ENCODE measurements around the gene CLCN5. TPM values are rescaled to one million over a fixed set of nuclear protein-coding genes. Genes with fewer than 3 reads are reported as not detected.

CLCN5 gene
- total RNA-seq, 1 experiment from 2014 or later, result 23.6 TPM

GRCh38 chrX:49880668-49881067, 41.7 kb upstream of the CLCN5 start:
- intact Hi-C loops (cut with micrococcal nuclease; ENCODE audit: unreplicated experiment) (no loop called here), in situ Hi-C loops (cut with HindIII; ENCODE audit: low pct_unique_long_range_greater_than_20kb, low sequenced_read_pairs) (no loop called here)
- peak overlapping the region in 1 of 2 experiments; percentile 65; a peak in 2 of 4 replicates for H3K4me3 ChIP-seq (ENCODE audit: low read depth in 2 of 2, low read length in 2 of 2)
- no peak overlapping the region for H3K27ac ChIP-seq (ENCODE audit: low read length)
- no peaks in the 10 kb centered on the region for H3K27me3 ChIP-seq (ENCODE audit: control insufficient read depth, insufficient read depth, low read length)
- no TSS peak for BruUV-seq (replicated peaks)
- H3K36me3 ChIP-seq (ENCODE audit: control insufficient read depth, insufficient read depth, low read length), result no peaks in the 10 kb centered on the region
- ChIA-PET POLR2A (no interaction called here), CTCF (no interaction called here)
- no peaks in the 10 kb centered on the region for H3K9me3 ChIP-seq (ENCODE audit: control insufficient read depth, insufficient read depth, low read depth, low read length)
- H3K4me1 ChIP-seq (ENCODE audit: control insufficient read depth, insufficient read depth, low read length), result no peaks in the 10 kb centered on the region; the same call in 1 of the 2 replicates
- TF ChIP-seq TCF7L2 (IDR thresholded peaks at IDR 0.05; ENCODE audit: low read depth, low read length), result no peak
- DNase-seq (ENCODE audit: low read depth, low spot score) (no peak), ATAC-seq (no peak)

DNA sequence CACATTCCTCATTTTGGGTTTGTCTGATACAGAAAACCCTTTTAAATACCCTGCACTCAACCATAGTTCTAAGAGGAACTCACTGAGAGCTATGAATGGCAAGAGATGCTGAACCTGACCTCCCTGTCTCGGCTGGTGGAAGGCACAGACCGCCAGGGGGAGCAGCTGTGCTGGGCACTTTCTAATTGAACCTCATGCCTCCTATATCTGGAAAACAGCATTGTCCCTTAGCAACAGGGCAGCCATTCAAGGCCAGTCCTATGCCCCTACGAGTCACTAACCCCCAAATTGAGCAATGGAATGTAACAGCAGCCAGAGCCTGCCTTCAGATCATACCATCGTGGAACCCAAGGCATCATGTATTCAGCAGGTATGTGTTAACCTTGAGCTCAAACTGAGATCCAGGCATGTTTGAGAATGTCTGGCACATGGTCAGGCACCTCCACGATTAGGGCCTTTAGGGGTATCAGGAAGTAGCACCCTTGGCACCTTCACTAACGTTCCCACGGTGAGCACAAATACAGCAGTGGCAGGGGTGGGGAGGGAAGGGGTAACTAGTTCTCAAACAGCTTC, 38.0 kb upstream of the CLCN5 start:
- in situ Hi-C loops (cut with HindIII; ENCODE audit: low pct_unique_long_range_greater_than_20kb, low sequenced_read_pairs), result no loop called here
- intact Hi-C loops (cut with micrococcal nuclease; ENCODE audit: unreplicated experiment), result no loop called here
- Histone ChIP-seq H3K4me1 (ENCODE audit: control insufficient read depth, insufficient read depth, low read length) (no peaks in the 10 kb centered on the region), H3K27ac (ENCODE audit: low read length) (no peak overlapping the region), H3K9me3 (ENCODE audit: control insufficient read depth, insufficient read depth, low read depth, low read length) (no peaks in the 10 kb centered on the region), H3K36me3 (ENCODE audit: control insufficient read depth, insufficient read depth, low read length) (no peaks in the 10 kb centered on the region), H3K4me3 (ENCODE audit: low read depth in 2 of 2, low read length in 2 of 2) (no peak overlapping the region), H3K27me3 (ENCODE audit: control insufficient read depth, insufficient read depth, low read length) (no peaks in the 10 kb centered on the region)
- no TSS peak for BruUV-seq (replicated peaks)
- CTCF ChIA-PET, result interaction anchor here (0.6 to 1.3 kb wide), 5 partner anchors 31 to 1574 kb away, joined by 3 to 8 read pairs (median 3); no protein-coding TSS in a partner anchor
- DNase-seq (ENCODE audit: low read depth, low spot score) (peak; percentile 38), ATAC-seq (peak; percentile 70; the same call in 1 of the 2 replicates)
- POLR2A ChIA-PET, result no interaction called here
- TF ChIP-seq REST (IDR thresholded peaks at IDR 0.05; ENCODE audit: insufficient read depth in 1 of 2, low read depth in 2 of 2, low read length in 1 of 2) (no peak), POLR2AphosphoS5 (IDR thresholded peaks at IDR 0.05; ENCODE audit: low read depth, low read length) (no peak)
- TF ChIP-seq, protein P1, sequence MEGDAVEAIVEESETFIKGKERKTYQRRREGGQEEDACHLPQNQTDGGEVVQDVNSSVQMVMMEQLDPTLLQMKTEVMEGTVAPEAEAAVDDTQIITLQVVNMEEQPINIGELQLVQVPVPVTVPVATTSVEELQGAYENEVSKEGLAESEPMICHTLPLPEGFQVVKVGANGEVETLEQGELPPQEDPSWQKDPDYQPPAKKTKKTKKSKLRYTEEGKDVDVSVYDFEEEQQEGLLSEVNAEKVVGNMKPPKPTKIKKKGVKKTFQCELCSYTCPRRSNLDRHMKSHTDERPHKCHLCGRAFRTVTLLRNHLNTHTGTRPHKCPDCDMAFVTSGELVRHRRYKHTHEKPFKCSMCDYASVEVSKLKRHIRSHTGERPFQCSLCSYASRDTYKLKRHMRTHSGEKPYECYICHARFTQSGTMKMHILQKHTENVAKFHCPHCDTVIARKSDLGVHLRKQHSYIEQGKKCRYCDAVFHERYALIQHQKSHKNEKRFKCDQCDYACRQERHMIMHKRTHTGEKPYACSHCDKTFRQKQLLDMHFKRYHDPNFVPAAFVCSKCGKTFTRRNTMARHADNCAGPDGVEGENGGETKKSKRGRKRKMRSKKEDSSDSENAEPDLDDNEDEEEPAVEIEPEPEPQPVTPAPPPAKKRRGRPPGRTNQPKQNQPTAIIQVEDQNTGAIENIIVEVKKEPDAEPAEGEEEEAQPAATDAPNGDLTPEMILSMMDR (IDR thresholded peaks at IDR 0.05), result peak; percentile 91

DNA sequence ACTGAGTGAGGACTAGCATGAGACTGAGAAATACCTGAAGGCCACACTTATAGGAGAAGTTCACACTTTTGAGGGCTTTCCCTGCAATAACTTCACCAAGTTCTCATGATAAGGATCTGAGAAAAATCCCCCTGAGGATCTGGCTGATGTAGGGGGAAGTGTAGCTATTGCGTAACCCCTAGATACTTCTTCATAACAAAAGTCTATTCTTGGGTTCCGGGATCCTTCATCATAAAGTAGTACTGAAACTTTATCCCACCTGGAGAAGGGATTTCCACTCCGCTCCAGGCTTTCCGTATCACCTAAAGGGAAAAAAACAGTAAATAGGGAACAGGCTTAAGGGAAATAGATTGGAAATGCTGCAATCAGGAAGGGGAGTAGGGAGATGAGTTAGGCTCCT, 29.9 kb upstream of the CLCN5 start:
- no peak for ATAC-seq
- no peaks in the 10 kb centered on the region for H3K27me3 ChIP-seq (ENCODE audit: control insufficient read depth, insufficient read depth, low read length)
- H3K4me3 ChIP-seq (ENCODE audit: low read depth in 2 of 2, low read length in 2 of 2), result no peak overlapping the region
- intact Hi-C loops (cut with micrococcal nuclease; ENCODE audit: unreplicated experiment) (no loop called here), in situ Hi-C loops (cut with HindIII; ENCODE audit: low pct_unique_long_range_greater_than_20kb, low sequenced_read_pairs) (no loop called here)
- H3K9me3 ChIP-seq (ENCODE audit: control insufficient read depth, insufficient read depth, low read depth, low read length), result no peaks in the 10 kb centered on the region
- no peaks in the 10 kb centered on the region for H3K4me1 ChIP-seq (ENCODE audit: control insufficient read depth, insufficient read depth, low read length)
- TF ChIP-seq REST (IDR thresholded peaks at IDR 0.05; ENCODE audit: insufficient read depth in 1 of 2, low read depth in 2 of 2, low read length in 1 of 2) (no peak), POLR2AphosphoS5 (IDR thresholded peaks at IDR 0.05; ENCODE audit: low read depth, low read length) (no peak), SIN3A (IDR thresholded peaks at IDR 0.05; ENCODE audit: borderline replicate concordance, insufficient read depth, low read depth, low read length) (no peak), TCF7L2 (IDR thresholded peaks at IDR 0.05; ENCODE audit: low read depth, low read length) (no peak)
- TF ChIP-seq, protein P1 (IDR thresholded peaks at IDR 0.05), result no peak
- ChIA-PET POLR2A (no interaction called here), CTCF (no interaction called here)
- no peaks in the 10 kb centered on the region for H3K36me3 ChIP-seq (ENCODE audit: control insufficient read depth, insufficient read depth, low read length)
- H3K27ac ChIP-seq (ENCODE audit: low read length), result no peak overlapping the region
- BruUV-seq (replicated peaks), result no TSS peak
- no peak for DNase-seq (ENCODE audit: low read depth, low spot score)
